OCI-LY7 (cell line): ENCODE measurements around the gene UCHL1. TPM values are rescaled to one million over a fixed set of nuclear protein-coding genes. Genes with fewer than 3 reads are reported as not detected.

ENCODE experiments used
- BruUV-seq: library from RNA; stranded (reverse); fragments of 400-500 nt; replicated peaks from 2 replicates; lab custom pipeline; 2021; lab: Mats Ljungman, UMichigan
- CTCF ChIA-PET: fragments of 300-600 bp; sonication (Branson Sonifier 250); formaldehyde crosslinking; loops from one replicate; lab custom pipeline; 2022; ENCODE audit warnings: antibody characterized with exemption; ENCODE audit not compliant: unreplicated experiment; lab: Charles Lee
- POLR2A ChIA-PET: fragments of 300-600 bp; sonication (Branson Sonifier 250); formaldehyde crosslinking; loops from one replicate; lab custom pipeline; 2022; ENCODE audit warnings: antibody characterized with exemption; lab: Charles Lee
- DNase-seq: peaks from one replicate; pipeline ENCODE4 v3.0.0-alpha.2; 2015; ENCODE audit warnings: low spot score
- H2AFZ ChIP-seq: fragments of 200-600 bp; sonication (generic), shearing (Covaris generic); 2 replicates; pipeline ENCODE4 v1.6.1; 2014; ENCODE audit warnings: mild to moderate bottlenecking, antibody characterized with exemption, low read length, moderate library complexity
- H3K27ac ChIP-seq: fragments of 200-600 bp; sonication (generic); 2 replicates; pipeline ENCODE4 v1.5.1; 2014; ENCODE audit warnings: mixed run types, low read depth, mild to moderate bottlenecking, moderate library complexity, low read length, inconsistent platforms; ENCODE audit not compliant: poor library complexity, severe bottlenecking
- H3K36me3 ChIP-seq: fragments of 200-600 bp; sonication (generic); 2 replicates; pipeline ENCODE4 v1.6.1; 2014; ENCODE audit warnings: mild to moderate bottlenecking, antibody characterized with exemption, low read length, moderate library complexity, mixed read lengths; ENCODE audit not compliant: insufficient read depth
- H3K4me1 ChIP-seq: fragments of 200-600 bp; sonication (generic); 2 replicates; pipeline ENCODE4 v1.5.1; 2014; ENCODE audit warnings: mild to moderate bottlenecking, low read length; ENCODE audit not compliant: insufficient read depth, poor library complexity, severe bottlenecking
- H3K4me2 ChIP-seq: fragments of 200-600 bp; sonication (generic); 2 replicates; pipeline ENCODE4 v1.6.1; 2014; ENCODE audit warnings: mild to moderate bottlenecking, low read length
- H3K4me3 ChIP-seq: fragments of 200-600 bp; sonication (generic); 2 replicates; pipeline ENCODE4 v1.5.1; 2014; ENCODE audit warnings: mild to moderate bottlenecking, low read depth, low read length; ENCODE audit not compliant: poor library complexity, severe bottlenecking
- H3K79me2 ChIP-seq: fragments of 200-600 bp; sonication (generic); 2 replicates; pipeline ENCODE4 v1.6.1; 2016; ENCODE audit warnings: low read depth, mild to moderate bottlenecking, low read length, moderate library complexity, mixed read lengths; ENCODE audit not compliant: insufficient read depth
- H3K9me2 ChIP-seq: fragments of 200-600 bp; sonication (generic); 2 replicates; pipeline ENCODE4 v1.6.1; 2016; ENCODE audit warnings: mild to moderate bottlenecking, low read length, mixed read lengths; ENCODE audit not compliant: insufficient read depth
- H3K9me3 ChIP-seq: fragments of 200-600 bp; sonication (generic); 2 replicates; pipeline ENCODE4 v1.6.1; 2014; ENCODE audit warnings: mild to moderate bottlenecking, mixed run types, low read length, mixed read lengths
- H4K20me1 ChIP-seq: fragments of 200-600 bp; sonication (generic); 2 replicates; pipeline ENCODE4 v1.6.1; 2014; ENCODE audit warnings: mild to moderate bottlenecking, antibody characterized with exemption, low read length, moderate library complexity, mixed read lengths; ENCODE audit not compliant: insufficient read depth
- EZH2phosphoT487 ChIP-seq: fragments of 200-600 bp; sonication (generic); IDR thresholded peaks from 2 replicates; pipeline ENCODE4 v1.6.1; 2018; ENCODE audit warnings: low read depth, borderline replicate concordance, mild to moderate bottlenecking, mixed run types, antibody characterized with exemption, low read length, moderate library complexity, mixed read lengths
- intact Hi-C: fragments of 100-400 bp; cut with micrococcal nuclease; formaldehyde crosslinking; loops from one replicate; pipeline ENCODE4 v1.10.0; 2022; ENCODE audit not compliant: unreplicated experiment
- total RNA-seq, 2 experiments: library from RNA; depleted of rRNA in 1 of 2; stranded (reverse); fragments of >200 nt in 1 of 2; shearing (Covaris generic) in 1 of 2; gene quantifications; 2 replicates each; pipeline ENCODE4 v1.2.3, GENCODE V29; 2014 to 2022
- TF ChIP-seq, protein P1 (sequence below): fragments of 200-600 bp; sonication (generic); conservative IDR thresholded peaks from 2 replicates; pipeline ENCODE4 v1.5.1; 2014; ENCODE audit warnings: mild to moderate bottlenecking, antibody characterized with exemption, low read length, moderate library complexity, mixed read lengths

UCHL1 gene
- total RNA-seq, 2 experiments from 2014 or later = 430 to 432 TPM

DNA sequence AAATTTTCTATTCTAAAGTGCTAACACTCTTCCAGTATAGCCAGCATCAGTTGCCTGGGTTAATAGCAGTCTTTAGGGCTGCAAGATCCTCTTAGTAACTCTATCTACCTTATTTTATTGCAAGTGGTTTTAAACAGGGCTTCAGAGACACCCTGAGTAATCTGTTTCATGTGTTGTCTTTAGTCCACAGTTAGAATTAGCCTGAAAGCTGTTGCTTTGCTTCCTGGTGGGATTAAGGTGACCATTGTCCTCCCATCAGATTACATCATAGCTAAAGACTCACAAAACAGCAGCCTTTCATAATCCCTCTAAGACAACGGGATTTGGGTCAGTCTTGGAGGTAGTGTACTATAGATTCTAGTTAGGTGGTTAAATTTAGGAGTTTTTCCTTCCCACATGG is 7.5 kb downstream of the UCHL1 start:
- Histone ChIP-seq H3K27ac (no peak overlapping the region), H2AFZ (no peak overlapping the region), H3K4me1 (peaks cover 5% of the 10 kb centered on the region), H4K20me1 (peaks cover 1% of the 10 kb centered on the region; the same call in 1 of the 2 replicates), H3K36me3 (peaks cover 100% of the 10 kb centered on the region), H3K9me2 (no peaks in the 10 kb centered on the region), H3K79me2 (peaks cover 8% of the 10 kb centered on the region; the same call in 1 of the 2 replicates), H3K4me2 (no peak overlapping the region), H3K9me3 (no peaks in the 10 kb centered on the region), H3K4me3 (no peak overlapping the region)
- no peak for DNase-seq
- intact Hi-C loops = no loop called here
- ChIA-PET CTCF (no interaction called here), POLR2A (no interaction called here)
- no peak for TF ChIP-seq EZH2phosphoT487
- TF ChIP-seq, protein P1, sequence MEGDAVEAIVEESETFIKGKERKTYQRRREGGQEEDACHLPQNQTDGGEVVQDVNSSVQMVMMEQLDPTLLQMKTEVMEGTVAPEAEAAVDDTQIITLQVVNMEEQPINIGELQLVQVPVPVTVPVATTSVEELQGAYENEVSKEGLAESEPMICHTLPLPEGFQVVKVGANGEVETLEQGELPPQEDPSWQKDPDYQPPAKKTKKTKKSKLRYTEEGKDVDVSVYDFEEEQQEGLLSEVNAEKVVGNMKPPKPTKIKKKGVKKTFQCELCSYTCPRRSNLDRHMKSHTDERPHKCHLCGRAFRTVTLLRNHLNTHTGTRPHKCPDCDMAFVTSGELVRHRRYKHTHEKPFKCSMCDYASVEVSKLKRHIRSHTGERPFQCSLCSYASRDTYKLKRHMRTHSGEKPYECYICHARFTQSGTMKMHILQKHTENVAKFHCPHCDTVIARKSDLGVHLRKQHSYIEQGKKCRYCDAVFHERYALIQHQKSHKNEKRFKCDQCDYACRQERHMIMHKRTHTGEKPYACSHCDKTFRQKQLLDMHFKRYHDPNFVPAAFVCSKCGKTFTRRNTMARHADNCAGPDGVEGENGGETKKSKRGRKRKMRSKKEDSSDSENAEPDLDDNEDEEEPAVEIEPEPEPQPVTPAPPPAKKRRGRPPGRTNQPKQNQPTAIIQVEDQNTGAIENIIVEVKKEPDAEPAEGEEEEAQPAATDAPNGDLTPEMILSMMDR = no peak
- no TSS peak for BruUV-seq

- TSS peak; percentile 29 for BruUV-seq
- no peaks in the 10 kb centered on the region for H4K20me1 ChIP-seq
- H3K9me2 ChIP-seq = no peaks in the 10 kb centered on the region
- H3K9me3 ChIP-seq = no peaks in the 10 kb centered on the region
- ChIA-PET CTCF (no interaction called here), POLR2A (interaction anchor here (0.6 kb wide), 3 partner anchors 13 to 771 kb away, joined by 3 to 6 read pairs (median 4); no protein-coding TSS in a partner anchor)
- no peak for DNase-seq
- H3K27ac ChIP-seq = no peak overlapping the region
- H3K4me1 ChIP-seq = no peaks in the 10 kb centered on the region
- no peak overlapping the region for H3K4me3 ChIP-seq
- no peak for TF ChIP-seq EZH2phosphoT487
- TF ChIP-seq, protein P1 = no peak
- intact Hi-C loops = no loop called here
- no peak overlapping the region for H2AFZ ChIP-seq
- no peak overlapping the region for H3K4me2 ChIP-seq
- peaks cover 68% of the 10 kb centered on the region for H3K36me3 ChIP-seq
- H3K79me2 ChIP-seq = no peaks in the 10 kb centered on the region
These were observed 11.3 kb downstream of the UCHL1 start for GRCh38 chr4:41267997-41268396.

DNA sequence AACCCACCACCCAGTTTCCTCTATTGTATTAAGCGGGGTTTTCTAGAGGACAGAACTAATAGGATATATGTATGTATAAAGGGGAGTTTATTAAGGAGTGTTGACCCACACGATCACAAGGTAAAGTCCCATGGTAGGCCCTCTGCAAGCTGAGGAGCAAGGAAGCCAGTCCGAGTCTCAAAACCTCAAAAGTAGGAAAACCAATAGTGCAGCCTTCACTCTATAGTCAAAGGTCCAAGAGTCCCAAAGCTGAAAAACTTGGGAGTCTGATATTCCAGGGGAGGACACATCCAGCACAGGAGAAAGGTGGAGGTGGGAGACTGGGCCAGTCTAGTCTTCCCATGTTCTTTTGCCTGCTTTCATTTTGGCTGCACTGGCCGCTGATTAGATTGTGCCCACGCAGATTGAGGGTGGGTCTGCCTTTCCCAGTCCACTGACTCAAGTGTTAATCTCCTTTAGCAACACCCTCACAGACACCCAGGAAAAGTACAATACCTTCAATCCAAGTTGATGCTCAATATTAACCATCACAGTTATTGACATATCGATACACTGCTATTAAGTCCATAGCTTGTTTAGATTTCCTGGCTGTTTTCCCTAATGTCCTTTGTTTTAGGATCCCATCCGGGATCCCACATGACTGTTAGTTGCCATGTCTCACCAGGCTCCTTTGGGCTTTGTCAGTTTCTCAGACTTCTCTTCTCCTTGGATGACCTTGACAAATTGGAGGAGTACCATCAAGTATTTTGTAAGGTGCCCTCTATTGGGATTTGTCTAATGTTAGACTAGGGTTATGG is 12.2 kb downstream of the UCHL1 start:
- POLR2A ChIA-PET = no interaction called here
- CTCF ChIA-PET = no interaction called here
- Histone ChIP-seq H3K4me3 (no peak overlapping the region), H2AFZ (no peak overlapping the region), H3K36me3 (peaks cover 58% of the 10 kb centered on the region), H3K27ac (no peak overlapping the region), H3K4me2 (no peak overlapping the region), H3K9me2 (no peaks in the 10 kb centered on the region), H3K4me1 (no peaks in the 10 kb centered on the region), H3K9me3 (no peaks in the 10 kb centered on the region), H4K20me1 (no peaks in the 10 kb centered on the region), H3K79me2 (no peaks in the 10 kb centered on the region)
- no peak for DNase-seq
- no peak for TF ChIP-seq EZH2phosphoT487
- TF ChIP-seq, protein P1 = no peak
- no TSS peak for BruUV-seq
- intact Hi-C loops = no loop called here
